Islet precursor cell (in vitro differentiated cells): ENCODE results near the gene TMEM270.

Source experiments
- DNase-seq: peaks from one replicate; pipeline ENCODE4 v3.0.0-alpha.2; 2018

Gene TMEM270

GRCh38 chr7:73890555-73891147 lies 29.7 kb downstream of the TMEM270 start:
- no peak for DNase-seq

- peak; percentile 67 for DNase-seq
Observed at GRCh38 chr7:73891178-73891885, 30.4 kb downstream of the TMEM270 start.

GRCh38 chr7:73892003-73892999 lies 31.3 kb downstream of the TMEM270 start:
- DNase-seq, result no peak

- peak; percentile 52 for DNase-seq
Observed at GRCh38 chr7:73893342-73894101, 32.6 kb downstream of the TMEM270 start.

GRCh38 chr7:73894166-73894565 lies 33.2 kb downstream of the TMEM270 start:
- no peak for DNase-seq

- peak; percentile 88 for DNase-seq
Observed at GRCh38 chr7:73894733-73895551, 34.0 kb downstream of the TMEM270 start.

GRCh38 chr7:73895626-73896025 lies 34.7 kb downstream of the TMEM270 start:
- DNase-seq, result no peak

GRCh38 chr7:73896454-73896853 lies 35.5 kb downstream of the TMEM270 start:
- peak; percentile 54 for DNase-seq

GRCh38 chr7:73899731-73900142 lies 38.8 kb downstream of the TMEM270 start:
- peak; percentile 57 for DNase-seq

GRCh38 chr7:73900286-73900685 lies 39.3 kb downstream of the TMEM270 start:
- peak; percentile 50 for DNase-seq

GRCh38 chr7:73901231-73901822 lies 40.4 kb downstream of the TMEM270 start:
- DNase-seq, result no peak

GRCh38 chr7:73901823-73902597 lies 41.1 kb downstream of the TMEM270 start:
- peak; percentile 21 for DNase-seq

GRCh38 chr7:73903321-73904218 lies 42.6 kb downstream of the TMEM270 start:
- peak; percentile 45 for DNase-seq

GRCh38 chr7:73904219-73905137 lies 43.5 kb downstream of the TMEM270 start:
- peak; percentile 52 for DNase-seq

GRCh38 chr7:73905360-73905759 lies 44.4 kb downstream of the TMEM270 start:
- peak; percentile 36 for DNase-seq

- DNase-seq, result peak; percentile 46
Observed at GRCh38 chr7:73906874-73907273, 45.9 kb downstream of the TMEM270 start.

GRCh38 chr7:73907554-73908122 lies 46.7 kb downstream of the TMEM270 start:
- DNase-seq, result peak; percentile 34

GRCh38 chr7:73908123-73908611 lies 47.2 kb downstream of the TMEM270 start:
- peak; percentile 44 for DNase-seq
